Hypothalamus (tissue), 51 donors: Measurements from ENCODE around the gene ZNF485.
"Not testable (repeated sequence)": the region's sequence is repeated elsewhere in the genome, so short reads cannot be mapped to it uniquely, and the experiment has no call there.

Experiments used
- DNase-seq, 51 donors: peaks; one replicate each; lab custom pipeline; 2025; lab: John Stamatoyannopoulos, UW

ZNF485 gene

DNA sequence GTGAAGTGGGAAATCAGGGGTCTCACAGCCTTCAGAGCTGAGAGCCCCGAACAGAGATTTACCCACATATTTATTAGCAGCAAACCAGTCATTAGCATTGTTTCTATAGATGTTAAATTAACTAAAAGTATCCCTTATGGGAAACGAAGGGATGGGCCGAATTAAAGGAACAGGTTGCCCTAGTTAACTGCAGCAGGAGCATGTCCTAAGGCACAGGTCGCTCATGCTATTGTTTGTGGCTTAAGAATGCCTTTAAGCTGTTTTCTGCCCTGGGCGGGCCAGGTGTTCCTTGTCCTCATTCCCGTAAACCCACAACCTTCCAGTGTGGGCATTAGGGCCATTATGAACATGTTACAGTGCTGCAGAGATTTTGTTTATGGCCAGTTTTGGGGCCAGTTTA, 4.7 kb upstream of the ZNF485 start:
- DNase-seq = not testable (repeated sequence)

DNA sequence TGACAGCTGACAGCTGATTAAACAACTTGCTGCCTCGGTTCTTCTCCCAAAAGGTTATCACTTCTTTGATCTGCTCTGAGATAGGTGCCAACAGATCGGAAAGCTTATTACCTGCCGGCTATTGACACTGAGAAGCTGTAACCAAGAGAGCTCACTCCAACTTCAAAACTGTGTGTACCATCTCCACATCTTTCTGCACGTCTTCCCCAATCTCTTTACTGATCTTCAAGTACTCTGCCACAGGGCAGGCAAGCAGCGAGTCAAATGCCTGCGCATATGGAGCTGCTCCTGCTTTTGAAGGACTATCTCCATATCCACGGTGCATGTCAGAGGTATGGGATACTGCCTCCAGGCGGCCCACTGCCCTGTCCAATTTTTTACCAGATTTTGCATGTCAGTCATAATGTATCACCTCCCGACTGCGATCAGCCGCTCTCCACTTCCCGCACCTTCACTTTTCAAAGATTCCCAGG, 352 bp upstream of the ZNF485 start:
- DNase-seq = no peak

- no peak for DNase-seq
These were observed 948 bp downstream of the ZNF485 start for GRCh38 chr10:43607199-43607573.

DNA sequence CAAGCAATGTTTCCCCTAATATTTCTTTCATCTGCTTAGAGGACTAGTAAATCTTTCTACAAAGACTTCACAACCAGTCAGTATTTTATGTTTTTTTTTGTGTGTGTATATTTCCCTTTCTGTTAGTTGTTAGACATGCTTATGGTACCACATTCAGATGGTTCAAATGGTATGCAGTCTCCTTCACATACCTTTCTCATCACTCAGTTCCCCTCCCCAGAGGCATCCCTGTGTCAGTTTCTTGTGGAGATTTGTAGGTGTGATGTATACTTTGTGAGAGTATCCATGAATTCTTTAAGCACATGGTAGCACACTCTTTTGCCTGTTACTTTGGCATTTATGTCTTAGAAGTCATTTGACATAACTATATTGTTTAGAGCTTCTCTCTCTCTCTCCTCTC, 4.4 kb downstream of the ZNF485 start:
- no peak for DNase-seq

DNA sequence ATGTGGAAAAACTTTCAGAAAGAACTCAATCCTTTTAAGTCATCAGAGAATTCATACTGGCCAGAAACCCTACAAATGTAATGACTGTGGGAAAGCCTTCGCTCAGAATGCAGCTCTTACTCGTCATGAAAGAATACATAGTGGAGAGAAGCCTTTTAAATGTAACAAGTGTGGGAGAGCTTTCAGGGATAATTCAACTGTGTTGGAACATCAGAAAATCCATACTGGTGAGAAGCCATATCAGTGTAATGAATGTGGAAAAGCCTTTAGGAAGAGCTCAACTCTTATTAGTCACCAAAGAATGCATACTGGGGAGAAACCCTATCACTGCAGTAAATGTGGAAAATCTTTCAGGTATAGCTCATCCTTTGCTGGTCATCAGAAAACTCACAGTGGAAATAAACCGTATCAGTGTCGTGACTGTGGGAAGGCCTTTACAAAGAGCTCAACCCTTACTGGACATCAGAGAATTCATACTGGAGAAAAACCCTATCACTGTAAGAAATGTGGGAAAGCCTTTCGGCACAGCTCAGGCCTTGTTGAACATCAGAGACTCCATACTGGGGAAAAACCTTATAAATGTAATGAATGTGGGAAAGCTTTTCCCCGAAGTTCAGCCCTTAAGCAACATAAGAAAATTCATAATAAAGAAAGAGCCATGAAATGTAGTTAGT, 10.6 kb downstream of the ZNF485 start:
- DNase-seq = no peak

GRCh38 chr10:43619368-43619767, 13.1 kb downstream of the ZNF485 start:
- no peak for DNase-seq

- DNase-seq = no peak
These were observed 15.8 kb downstream of the ZNF485 start for GRCh38 chr10:43622038-43622437.

GRCh38 chr10:43623351-43623750, 17.1 kb downstream of the ZNF485 start:
- no peak for DNase-seq

- DNase-seq = no peak
These were observed 21.7 kb downstream of the ZNF485 start for GRCh38 chr10:43627942-43628341.

GRCh38 chr10:43628956-43629355, 22.7 kb downstream of the ZNF485 start:
- DNase-seq = no peak

DNA sequence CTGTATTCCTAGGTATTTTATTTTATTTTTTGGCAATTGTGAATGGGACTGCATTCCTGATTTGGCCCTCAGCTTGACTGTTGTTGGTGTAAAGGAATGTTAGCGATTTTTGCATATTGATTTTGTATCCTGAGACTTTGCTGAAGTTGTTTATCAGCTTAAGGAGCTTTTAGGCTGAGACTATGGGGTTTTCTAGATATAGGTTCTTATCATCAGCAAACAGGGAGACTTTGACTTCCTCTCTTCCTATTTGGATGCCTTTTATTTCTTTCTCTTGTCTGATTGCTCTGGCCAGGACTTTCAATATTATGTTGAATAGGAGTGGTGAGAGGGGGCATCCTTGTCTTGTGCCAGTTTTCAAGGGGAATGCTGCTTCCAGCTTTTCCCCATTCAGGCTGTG, 29.6 kb downstream of the ZNF485 start:
- DNase-seq = not testable (repeated sequence)

DNA sequence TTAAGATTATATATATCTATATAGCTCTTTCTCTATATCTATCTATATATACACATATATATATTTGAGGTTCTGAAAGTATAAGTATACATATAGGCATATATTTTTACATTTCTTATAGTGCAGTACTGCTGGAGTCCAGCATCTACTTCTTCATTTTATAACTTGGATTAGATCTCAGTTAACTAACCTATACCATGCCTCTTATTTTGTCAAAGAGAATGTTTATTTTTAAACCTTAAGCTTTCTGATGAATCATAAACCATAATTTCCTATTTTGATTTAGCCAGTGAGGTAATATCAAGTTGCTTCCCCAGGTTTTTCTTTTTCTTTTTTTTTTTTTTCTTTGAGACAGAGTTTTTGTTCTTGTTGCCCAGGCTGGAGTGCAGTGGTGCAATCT, 34.4 kb downstream of the ZNF485 start:
- DNase-seq = no peak

DNA sequence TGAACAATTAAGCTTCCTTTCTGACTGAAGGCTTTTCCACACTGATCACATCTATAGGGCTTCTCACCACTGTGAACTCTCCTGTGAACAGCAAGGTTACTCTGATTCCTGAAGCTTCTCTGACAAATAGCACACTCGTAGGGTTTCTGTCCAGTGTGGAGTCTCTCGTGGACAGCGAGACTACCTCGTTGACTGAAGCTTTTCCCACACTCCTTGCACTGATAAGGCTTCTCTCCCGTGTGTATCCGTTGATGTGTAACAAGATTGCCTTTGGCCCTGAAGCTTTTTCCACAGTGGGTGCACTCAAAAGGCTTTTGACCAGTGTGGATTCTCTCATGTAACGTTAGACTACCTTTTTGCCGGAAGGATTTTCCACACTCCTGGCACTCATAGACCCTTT, 38.0 kb downstream of the ZNF485 start:
- DNase-seq = no peak

DNA sequence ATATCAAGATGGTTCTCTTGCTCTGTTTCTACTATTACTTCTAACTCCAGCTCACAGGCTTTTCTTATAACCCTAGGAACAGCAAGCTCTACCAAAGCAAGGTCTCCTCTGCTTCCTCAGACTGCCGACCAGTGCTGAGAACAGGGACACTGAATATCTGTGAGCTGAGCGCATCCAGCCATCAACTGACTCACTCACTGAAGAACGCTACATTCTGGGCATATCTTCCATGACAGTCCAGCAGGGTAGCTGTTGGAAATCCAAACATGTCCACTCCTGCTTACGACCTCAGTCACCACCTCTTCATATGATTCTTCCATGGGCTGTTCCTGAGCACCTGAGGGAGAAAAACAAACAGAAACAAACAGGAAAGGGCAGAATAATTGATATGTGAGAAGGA, 39.6 kb downstream of the ZNF485 start:
- no peak for DNase-seq

DNA sequence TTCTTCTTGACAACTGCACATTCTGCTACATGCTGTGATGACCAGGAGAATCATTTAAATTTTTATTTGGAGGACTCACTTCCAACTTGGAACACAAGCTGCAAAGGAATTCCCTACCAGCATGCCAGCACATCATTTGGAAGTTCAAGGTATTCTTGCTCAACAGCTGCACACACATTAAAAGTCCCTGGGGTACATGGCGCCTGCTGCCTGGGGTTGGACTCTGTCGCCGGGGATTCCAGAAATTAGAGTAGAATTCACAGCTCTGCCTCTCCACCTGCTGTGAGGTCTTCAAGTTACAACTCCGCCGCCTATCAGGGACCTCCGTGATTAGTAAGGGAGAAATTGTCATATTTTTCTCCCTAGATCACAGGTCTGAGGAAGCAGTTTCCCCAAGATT, 41.3 kb downstream of the ZNF485 start:
- no peak for DNase-seq

- DNase-seq = peak in 1 of 51 donors; percentile 19
These were observed 41.8 kb downstream of the ZNF485 start for GRCh38 chr10:43648095-43648397.

DNA sequence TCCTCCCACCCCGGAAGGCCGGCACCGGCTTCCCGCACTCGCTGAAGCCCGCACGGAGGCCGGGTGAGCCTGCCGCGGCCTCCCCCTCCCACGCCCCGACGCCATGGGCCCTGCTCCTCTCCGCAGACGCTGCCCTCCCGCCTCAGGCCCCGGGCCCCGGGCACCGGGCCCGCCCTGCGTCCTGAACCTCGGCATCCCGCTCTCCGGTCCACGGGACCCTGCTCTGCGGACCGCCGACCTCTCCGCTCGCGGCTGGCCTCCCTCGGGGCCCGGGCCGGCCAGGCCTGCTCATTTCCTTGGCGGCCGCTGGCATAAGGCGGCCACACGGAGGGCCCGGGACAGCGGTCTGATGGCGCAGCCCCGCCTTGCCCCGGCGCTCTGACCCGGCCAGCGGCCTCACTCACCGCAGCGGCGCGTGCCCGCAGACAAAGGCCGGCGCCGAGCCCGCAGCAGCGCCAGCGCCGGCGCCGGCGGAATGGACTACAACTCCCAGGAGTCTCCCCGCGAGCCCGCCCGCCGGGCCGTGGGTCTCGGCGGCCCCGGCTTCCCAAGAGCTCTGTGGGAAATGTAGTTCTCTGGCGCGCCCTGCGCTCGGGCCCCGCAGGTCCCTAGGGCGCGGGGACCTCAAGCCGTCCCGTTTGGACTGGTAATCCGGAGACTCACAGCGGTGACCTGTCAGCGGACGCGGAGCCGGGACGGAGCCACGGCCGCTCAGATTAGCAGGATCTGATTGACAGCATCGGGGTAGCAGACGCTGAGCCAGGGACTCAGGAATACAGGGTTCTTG, 42.4 kb downstream of the ZNF485 start, which contains the start of gene ZNF32:
Gene ZNF32 (minus strand): TSS at position 484 of the 787 bp plus-strand sequence. CDS start 2,748 bp downstream, outside the sequence.
- peak; percentile 14 to 89 (median 77) for DNase-seq

DNA sequence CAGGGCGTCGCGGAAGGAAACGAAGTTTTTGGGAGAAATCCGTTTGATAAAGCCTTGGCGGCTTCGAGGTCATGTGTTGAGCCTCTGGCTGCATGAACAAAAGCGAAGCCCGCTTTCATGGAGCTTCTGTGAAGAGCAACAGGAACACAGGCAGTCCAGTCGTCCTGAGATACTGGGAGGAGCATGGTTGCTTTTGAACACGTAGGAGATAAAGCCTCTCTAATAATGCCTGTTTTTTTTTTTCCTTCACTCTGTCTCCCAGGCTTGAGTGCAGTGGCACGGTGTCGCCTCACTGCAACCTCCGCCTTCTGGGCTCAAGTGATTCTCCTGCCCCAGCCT, 42.9 kb downstream of the ZNF485 start:
- DNase-seq = peak in 1 of 51 donors; percentile 2

DNA sequence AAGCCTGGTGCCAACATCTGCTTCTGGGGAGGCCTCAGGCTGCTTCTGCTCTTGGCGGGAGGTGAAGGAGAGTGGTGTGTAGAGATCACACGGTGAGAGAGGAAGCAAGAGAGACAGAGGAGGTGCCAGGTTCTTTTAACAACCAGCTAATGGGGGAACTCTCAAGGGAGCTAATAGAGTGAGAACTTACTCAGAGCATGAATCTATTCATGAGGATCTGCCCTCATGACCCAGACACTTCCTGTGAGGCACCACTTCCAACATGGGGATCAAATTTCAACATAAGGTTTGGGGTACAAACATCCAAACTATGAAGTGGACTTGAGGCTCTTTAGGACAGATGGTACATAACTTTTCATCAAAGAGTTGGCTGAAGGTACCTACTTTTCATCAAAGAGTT, 47.5 kb downstream of the ZNF485 start:
- no peak for DNase-seq

- no peak for DNase-seq
These were observed 49.1 kb downstream of the ZNF485 start for GRCh38 chr10:43655311-43655710.

- no peak for DNase-seq
These were observed 52.0 kb downstream of the ZNF485 start for GRCh38 chr10:43658227-43658626.

DNA sequence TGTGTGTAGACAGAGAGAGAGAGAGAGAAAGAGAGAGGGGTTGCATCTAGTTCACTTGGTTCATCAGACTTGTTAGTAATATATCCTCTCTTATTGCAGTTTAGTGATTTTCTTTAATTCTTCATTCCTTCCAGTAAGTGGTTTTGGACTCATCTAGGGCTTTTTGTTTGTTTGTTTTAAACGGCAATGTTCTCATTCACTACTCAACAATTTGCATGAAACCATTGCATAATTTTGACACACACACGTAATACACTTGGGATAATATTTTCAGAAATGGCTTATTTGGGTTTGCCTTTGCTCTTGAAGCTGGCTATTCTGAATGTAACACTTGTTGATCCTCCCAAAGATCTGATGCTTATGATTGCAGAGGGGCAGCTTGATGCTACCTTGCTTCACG, 58.8 kb downstream of the ZNF485 start:
- no peak for DNase-seq
